NT2/D1 (cell line): ENCODE measurements around the gene RAB27B.

Experiments used
- SUZ12 ChIP-seq: IDR thresholded peaks from 2 replicates; pipeline ENCODE4 v1.6.1; 2011; ENCODE audit not compliant: insufficient read length, insufficient read depth; ENCODE audit errors: extremely low read depth
- YY1 ChIP-seq: IDR thresholded peaks from 2 replicates; pipeline ENCODE4 v1.6.1; 2011; ENCODE audit not compliant: insufficient read length, insufficient read depth
- ZNF274 ChIP-seq: IDR thresholded peaks from 2 replicates; pipeline ENCODE4 v1.6.1; 2011; ENCODE audit warnings: mild to moderate bottlenecking, low read depth, low read length

DNA sequence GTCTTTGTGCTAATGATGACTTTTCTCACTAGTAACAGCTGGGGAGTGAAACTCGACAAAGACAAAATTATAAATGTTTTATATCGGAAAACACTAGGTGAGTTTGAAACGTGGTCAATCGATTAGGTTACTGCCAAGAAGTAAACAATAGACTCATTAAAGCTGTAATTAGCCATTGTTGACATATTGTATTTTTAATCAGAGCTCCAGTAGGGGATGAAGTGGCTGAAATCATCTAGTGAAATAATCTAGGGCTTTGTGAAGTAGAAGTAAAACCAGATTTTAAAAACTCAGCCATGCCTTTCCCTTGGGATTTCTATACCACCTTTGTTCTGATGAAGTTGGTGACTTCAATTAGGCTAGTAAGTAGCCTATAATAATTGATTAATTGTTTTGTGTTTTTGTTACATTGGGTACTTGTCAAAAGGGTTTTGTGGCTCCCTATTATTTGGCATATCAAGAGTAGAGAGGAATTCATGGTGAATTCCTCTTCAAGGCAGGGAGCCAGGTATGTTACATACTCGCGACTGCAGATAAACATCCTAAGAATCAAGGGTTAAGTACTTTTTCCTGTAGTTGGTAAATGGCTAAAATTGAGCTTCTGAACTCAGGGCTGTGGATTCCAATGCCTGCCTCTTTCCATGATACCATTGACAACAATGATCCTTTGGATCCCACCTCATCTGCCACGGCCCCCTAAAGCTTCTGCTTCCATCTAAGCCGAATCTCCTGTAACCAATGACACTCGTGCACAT, 31.6 kb downstream of the RAB27B start:
- TF ChIP-seq YY1 (no peak), ZNF274 (no peak), SUZ12 (no peak)
